ENCODE measurements around the gene PTK6.

The PTK6 gene

GRCh38 chr20:63499338-63499969, 37.7 kb downstream of the PTK6 start (continued):
- TF ChIP-seq ZNF23 (tag by site-specific recombination; IDR thresholded peaks at IDR 0.05; ENCODE audit: borderline replicate concordance) (no peak), ZNF692 (tag by site-specific recombination; IDR thresholded peaks at IDR 0.05) (no peak), BCL6B (tag by site-specific recombination; IDR thresholded peaks at IDR 0.05) (no peak), ZNF843 (tag by site-specific recombination; IDR thresholded peaks at IDR 0.05) (no peak), HOXC10 (CRISPR knock-in tag; IDR thresholded peaks at IDR 0.05) (no peak), ZBTB20 (tag by site-specific recombination; IDR thresholded peaks at IDR 0.05) (peak; percentile 90), ZNF214 (tag by site-specific recombination; IDR thresholded peaks at IDR 0.05; ENCODE audit: borderline replicate concordance) (no peak), ZBTB10 (tag by site-specific recombination; IDR thresholded peaks at IDR 0.05) (peak; percentile 33; the same call in 1 of the 2 replicates), KLF10 (tag by site-specific recombination; IDR thresholded peaks at IDR 0.05) (0 out of 2 replicates have a peak, but pooled peaks have one; percentile 0), ZNF558 (tag by site-specific recombination; IDR thresholded peaks at IDR 0.05) (no peak), IKZF3 (tag by site-specific recombination; IDR thresholded peaks at IDR 0.05) (no peak), SP3 (tag by site-specific recombination; IDR thresholded peaks at IDR 0.05) (peak; percentile 52; the same call in 1 of the 2 replicates), ZNF830 (tag by site-specific recombination; IDR thresholded peaks at IDR 0.05; ENCODE audit: low read depth) (no peak), ZNF585B (tag by site-specific recombination; IDR thresholded peaks at IDR 0.05) (no peak), ZNF785 (tag by site-specific recombination; IDR thresholded peaks at IDR 0.05) (no peak), ZFP37 (tag by site-specific recombination; IDR thresholded peaks at IDR 0.05) (no peak), ZNF510 (tag by site-specific recombination; IDR thresholded peaks at IDR 0.05; ENCODE audit: insufficient replicate concordance) (no peak), ZNF777 (tag by site-specific recombination; IDR thresholded peaks at IDR 0.05; ENCODE audit: borderline replicate concordance) (no peak), MEIS1 (CRISPR knock-in tag; IDR thresholded peaks at IDR 0.05; ENCODE audit: borderline replicate concordance) (no peak), ZNF423 (tag by site-specific recombination; IDR thresholded peaks at IDR 0.05) (peak; percentile 68), KLF17 (tag by site-specific recombination; IDR thresholded peaks at IDR 0.05) (peak; percentile 76)
- TF ChIP-seq, protein P1, sequence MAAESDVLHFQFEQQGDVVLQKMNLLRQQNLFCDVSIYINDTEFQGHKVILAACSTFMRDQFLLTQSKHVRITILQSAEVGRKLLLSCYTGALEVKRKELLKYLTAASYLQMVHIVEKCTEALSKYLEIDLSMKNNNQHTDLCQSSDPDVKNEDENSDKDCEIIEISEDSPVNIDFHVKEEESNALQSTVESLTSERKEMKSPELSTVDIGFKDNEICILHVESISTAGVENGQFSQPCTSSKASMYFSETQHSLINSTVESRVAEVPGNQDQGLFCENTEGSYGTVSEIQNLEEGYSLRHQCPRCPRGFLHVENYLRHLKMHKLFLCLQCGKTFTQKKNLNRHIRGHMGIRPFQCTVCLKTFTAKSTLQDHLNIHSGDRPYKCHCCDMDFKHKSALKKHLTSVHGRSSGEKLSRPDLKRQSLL (tag by site-specific recombination; IDR thresholded peaks at IDR 0.05): peak; percentile 95

All from HEK293 (cell line).